HG03135 (cell line): ENCODE measurements around the gene CELA1.

Source experiments
- ATAC-seq: cut with Tn5 transposase; IDR thresholded peaks from one replicate; pipeline ENCODE4 v1.9.1; 2021; ENCODE audit warnings: mild to moderate bottlenecking, moderate library complexity; ENCODE audit not compliant: unreplicated experiment

The CELA1 gene

DNA sequence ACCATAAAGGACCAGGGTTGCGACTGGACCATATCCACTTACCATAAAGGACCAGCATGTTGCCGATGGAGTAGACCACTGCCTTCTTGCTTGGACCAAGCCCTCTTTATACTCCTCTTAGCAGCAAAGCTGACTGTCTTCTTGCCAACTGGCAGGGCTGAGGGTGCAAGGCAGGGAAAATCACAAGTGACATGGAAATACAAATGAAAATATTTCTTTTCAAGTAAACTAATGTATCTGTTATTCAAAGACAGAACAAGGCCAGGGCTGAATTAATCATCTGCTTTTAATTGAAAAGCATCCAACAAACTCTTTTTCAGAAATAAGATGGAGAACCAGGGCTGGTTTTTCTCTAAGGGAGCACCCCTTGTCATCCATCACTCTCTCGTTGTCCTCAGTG, at the start of gene CELA1:
TSS of gene CELA1 (minus strand) at position 99 of the 400 bp plus-strand sequence. CDS start at position 58, 41 bp downstream.
- ATAC-seq = no peak

DNA sequence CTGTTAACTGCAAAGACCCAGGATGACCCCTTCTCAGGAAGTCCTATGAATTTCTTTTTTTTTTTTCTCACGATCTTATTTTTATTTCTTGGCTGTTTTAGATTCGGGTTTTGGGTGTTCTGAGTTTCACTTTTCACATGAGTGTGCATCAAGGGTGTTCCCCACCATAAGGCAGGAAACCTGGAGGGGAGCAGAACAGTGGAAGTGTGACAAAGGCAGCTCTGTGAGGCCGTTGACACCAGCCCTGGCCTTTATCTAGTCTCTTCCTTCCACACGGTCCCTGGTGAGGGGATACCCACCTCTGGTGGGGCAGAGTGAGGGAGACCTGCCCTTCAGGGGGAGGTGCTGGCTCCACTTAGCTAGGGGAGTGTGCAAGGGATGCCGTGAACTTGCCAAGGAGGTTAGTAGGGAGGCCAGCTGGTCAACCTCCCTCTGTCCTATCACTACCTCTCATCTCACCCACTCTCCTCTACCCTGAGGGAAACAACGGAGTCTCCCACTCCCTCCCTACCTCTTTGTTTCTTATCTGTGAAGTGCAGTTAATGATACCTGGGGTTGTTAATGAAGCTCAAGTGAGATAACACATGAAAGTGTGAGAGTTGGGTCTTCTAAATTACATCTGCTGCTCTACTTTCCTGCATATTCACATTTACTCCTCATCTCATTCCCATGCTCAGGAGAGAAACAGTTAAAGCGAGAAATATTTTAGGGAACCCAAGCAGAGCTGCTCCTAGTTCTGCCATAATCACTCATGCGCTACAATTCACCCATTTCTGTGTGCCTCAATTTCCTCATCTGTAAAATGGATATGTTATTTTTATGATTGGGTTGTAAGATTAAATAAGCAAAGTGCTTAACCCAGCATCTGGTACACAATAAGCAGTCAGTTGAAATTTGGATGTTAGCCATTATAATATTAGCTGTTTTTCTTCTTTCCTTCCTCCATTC, 49.1 kb upstream of the CELA1 start:
- ATAC-seq = peak; percentile 35

DNA sequence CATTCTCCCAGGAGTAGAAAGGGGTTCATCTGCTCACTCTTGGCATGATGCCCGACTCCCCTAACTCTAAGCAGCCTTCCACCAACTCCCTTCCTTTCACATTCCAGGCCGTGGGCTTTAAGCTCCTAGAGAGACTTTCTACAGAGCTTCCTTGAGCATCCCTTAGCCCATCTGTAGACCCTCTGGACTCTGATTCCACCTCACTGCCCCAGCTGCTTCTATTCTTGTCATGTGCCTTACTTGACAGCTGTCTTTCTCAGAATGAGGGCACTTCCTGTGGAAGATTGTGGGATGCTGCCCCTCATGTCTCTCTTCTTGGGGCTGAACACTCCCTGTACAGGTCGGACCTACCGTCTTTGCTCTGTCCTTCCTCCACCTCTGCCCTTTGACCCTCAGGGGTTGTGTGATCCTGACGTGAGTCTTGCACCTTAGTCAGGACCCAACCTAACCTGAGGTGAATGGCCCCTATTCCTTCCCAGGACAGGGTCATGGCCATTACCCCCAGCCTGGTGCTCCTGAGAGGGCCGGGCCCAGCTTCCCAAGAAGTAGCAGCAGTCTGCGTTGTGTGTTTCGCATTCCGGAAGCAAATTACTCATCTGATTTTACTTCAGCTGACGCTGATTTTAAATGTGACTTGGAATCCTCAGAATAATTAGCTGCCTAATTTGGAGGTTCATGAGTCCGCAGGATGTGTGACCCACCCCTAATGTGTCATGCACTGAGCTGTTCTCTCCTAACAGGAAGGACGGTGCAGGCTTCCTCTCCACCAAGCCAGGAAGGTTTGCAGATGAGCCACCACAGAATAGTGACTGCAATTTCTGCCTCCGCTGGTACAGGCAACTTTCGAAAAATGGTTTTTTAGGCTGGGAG, 47.4 kb upstream of the CELA1 start:
- no peak for ATAC-seq

DNA sequence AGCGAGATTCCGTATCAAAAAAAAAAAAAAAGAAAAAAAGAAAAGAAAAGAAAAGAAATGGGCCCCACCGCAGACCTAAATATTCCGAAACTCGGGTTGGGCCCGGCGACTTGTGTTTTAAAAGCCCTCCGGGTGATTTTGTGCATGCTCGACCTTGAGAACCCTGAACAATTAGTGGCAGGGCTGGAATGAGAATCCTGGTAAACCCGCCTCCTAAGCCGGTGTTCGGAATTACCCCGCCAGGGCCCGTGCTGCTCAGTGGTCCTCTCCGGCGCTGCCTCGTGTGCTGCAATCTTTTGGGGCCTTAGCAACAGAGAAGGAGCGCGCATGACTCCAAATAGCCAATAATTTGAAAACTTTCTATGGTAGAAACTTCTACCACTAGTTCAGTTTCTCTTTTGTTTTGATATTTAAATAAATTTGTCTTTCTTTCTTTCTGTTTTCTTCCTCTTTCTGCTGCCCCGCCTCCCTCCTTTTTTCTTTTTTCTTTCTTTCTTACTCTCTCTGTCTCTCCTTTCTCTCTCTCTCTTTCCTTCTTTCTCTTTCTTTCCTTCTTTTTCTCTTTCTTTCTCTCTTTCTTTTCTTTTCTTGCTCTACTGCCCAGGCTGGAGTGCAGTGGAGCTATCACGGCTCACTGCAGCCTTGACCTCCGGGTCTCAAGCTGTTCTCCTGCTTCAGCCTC, 46.2 kb upstream of the CELA1 start:
- ATAC-seq = peak; percentile 32

DNA sequence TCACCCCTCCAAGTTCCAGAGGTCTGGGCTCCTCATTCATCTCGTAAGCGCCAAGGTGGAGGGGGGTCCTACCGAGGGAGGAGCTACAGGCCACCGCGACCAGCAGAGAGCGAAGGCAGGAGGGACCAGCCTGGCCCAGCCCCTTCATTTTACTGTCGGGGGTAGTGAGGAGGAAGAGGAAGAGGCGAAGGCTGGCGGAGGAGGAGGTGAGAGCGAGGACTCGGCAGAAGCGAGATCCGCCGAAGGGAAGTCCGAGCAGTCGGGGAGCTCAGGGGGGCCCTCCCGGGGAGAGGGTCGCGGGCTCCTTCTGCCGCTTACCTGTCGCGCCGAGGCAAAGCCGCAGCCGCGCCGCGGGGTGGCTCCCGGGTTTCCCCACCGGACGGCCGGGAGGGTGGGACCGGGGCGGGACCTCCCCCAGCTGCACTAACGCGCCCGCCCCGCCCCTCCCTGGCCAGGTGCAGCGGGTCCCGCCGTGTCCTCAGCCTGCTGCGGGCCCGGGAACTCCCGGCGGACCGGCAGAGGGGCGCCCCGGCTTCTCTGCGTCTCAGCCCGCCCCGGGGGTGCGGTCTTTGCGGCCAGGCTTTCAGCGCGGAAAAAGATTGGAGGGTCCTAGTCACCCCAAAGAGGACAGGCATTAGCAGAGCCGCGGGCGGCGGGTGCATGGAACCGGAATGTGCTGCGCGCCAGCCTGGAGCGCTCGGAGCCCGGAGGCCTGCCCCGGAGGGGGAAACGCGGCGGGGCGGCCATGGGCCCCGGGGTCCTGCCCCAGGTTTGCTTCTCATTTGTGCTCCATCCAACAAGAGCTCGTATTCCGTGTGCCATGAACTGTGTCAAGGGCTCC, 45.0 kb upstream of the CELA1 start, which contains the start of gene GALNT6:
TSS of gene GALNT6 (minus strand) at position 124 of the 841 bp plus-strand sequence. CDS start 11,625 bp downstream, outside the sequence.
- ATAC-seq = peak; percentile 35

DNA sequence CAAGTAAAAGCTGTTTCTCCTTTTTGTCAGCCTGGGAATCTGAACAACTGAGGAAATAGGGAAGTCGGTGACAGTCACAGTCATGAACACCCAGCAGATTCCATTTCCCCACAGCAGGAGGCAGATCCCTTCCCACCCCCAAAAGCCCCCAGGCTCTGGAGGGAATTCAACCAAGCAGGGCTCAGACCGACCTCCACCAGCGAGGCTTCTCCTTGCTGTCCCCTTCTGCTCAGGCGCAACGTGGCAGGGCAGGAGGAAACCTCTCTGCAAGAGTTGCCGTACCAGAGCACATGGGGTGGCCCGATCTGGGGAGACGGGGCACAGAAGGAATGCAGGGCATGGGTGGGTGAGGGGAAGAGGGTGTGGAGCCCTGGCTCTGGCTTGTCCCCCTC, 44.4 kb upstream of the CELA1 start:
- peak; percentile 10 for ATAC-seq

DNA sequence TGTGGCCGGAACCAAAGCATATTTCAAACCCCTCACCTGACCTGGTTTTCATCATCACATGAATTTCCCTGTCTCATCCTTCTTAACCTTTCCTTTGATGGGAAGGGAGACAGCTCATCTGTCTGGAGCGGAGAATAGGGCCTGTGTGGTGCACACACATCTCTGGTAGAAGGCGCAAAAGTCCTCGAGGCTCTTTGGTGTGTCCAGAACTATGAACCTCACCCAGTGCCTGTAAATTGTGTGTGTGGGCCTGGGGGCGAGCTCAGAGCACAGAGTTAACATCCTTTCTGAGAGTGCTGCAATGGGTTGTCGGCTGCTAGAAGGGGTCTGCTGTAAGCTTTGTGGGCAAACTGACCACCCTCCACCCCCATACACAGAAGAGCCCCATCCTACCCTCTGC, 44.0 kb upstream of the CELA1 start:
- ATAC-seq = no peak

DNA sequence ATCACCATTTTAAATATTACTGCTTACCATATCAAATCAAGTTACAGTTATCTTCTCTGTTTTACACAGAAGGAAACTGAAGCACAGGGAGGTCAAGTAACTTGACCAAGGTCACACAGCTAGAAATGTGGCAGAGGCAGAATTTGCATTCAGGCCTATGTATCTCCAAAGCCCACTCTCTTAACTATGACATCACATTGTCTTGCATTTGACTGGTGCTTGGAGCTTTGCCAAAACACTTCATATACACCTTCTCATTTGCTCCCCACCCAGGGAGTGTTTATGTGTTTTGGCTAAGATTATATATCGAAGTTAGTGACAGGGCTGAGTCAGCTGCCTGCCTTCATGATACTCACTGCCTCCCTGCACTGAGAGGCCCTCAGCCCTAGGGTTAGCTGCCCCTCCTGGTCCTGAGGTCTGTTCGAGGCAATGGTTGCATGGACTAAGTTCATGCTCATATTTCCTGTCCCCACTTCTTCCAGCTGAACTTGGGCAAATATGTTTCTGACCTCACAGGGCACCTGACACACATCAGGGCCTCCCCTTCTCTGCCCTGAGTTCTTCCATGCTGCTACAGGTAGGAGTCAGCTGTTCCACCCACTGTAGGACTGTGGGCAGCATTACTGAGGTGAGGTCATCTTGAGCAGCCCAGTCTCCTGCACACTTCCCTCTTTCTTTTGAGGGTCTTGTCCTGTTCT, 43.0 kb upstream of the CELA1 start:
- ATAC-seq = no peak

DNA sequence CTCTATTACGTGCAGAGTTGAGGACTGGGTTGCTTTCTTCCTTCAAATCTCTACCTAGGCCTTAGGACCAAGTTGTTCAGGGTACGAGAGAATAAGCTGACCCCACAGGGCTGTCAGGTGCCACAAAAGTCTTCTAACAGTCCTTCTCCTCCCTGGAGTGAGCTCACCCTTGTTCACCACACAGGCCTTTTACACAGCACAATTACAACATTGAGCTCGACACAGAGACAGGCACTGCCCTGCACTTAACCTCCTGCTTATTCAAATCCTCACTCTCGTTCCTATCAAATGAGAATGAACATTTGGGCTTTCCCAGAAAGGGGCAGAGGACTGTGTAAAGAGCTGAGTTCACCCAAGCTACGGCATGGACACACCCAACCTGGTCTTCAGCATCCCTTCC, 42.4 kb upstream of the CELA1 start:
- ATAC-seq = no peak

DNA sequence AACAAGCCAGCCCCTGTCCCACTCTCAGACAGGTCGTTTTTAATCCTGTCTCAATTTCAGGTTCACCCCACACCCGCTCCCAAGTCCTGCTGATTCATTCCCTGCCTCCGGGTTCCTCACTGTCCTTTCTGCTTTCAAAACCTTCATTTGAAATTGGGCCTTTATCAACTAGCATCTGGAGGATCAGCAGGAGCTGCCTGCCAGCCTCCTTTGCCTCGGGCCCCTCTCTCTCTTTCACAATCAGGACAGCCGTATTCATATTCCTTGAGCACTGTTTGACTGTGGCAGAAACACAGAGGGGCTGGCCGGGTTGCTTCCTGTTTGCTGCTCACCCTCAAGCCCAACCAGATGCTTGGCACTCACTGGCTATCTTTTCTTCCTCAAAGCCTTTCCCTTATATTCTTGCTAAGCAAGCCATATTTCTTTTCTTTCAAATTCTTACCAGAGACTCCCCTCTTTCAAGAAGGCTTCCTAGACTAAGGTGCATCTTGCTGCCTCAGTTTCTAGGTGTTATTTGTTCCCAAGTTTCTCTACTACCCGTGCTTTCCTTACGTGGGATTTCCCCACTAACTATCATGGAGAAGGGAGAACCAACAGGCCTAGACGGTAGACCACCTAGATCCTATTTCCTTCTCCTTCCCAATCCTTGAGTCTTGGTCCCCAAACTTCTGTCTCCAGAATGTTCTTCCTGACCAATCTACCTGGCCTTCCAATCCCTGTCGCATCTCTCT, 41.8 kb upstream of the CELA1 start:
- no peak for ATAC-seq

DNA sequence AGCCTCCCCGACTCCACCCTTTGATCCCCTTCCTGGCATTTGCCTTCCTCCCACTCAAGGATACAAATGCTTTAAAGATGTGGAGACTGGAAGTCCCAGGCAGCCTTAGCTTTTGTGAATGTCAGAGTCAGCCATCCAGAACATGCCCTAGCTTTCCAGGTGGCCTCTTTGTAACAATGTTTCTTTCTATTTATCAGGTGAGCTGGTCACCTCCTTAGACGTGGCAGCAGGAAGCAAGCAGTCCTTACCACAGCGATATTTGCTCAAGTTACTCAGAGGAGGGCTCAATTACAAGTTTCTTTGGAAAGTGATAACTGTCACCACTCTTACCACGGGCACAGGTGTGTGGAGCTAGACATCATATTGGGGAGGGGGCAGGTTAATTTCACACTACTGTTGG, 39.9 kb upstream of the CELA1 start:
- no peak for ATAC-seq

DNA sequence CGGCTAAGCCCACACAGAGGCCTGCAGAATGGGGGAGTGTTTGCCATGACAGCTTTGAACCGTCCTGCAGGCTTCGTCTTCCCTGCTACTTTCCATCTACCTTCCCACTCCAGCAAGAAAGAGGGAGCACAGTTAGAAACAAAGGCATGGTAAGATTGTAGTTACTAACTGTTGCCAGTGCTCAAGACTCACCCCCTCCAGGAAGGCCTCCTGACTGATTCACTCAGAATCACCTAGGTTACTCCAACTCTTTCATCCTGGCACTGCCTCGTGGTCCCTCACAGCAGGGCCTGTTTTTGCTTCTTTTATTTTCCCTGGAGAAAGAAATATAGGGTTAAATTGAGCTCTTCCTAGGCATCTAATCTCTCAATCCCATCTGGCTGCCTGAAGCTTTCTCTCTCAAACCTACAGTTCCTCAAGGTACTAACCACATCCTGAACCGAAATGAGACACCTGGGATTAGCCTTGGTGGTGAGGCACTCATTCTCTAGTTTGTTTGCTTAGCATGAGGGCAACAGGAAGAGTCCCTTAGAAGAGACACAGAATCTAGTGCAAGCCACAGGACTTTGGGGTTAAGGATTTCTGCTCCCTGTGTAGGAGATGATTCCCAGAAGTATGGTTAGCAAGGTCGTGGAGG, 36.9 kb upstream of the CELA1 start:
- no peak for ATAC-seq

DNA sequence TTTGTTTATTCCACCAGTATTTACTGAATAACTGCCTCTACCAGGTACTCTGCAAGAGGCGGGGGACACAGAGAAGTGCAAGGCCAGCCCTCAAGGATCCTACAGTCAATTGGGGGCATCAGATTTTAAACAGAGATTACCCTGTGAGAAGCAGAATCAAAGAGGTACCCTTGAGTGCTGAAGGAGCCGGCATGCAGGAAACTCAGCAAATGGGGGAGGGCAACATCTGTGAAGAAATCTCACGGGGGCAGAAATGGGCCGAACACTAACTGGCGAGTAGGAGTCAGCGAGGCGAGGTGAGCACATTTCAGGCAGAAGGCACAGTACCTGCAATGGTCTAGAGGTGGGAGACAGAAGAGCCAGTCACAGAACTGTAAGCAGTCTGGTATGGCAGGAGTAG, 35.7 kb upstream of the CELA1 start:
- no peak for ATAC-seq

DNA sequence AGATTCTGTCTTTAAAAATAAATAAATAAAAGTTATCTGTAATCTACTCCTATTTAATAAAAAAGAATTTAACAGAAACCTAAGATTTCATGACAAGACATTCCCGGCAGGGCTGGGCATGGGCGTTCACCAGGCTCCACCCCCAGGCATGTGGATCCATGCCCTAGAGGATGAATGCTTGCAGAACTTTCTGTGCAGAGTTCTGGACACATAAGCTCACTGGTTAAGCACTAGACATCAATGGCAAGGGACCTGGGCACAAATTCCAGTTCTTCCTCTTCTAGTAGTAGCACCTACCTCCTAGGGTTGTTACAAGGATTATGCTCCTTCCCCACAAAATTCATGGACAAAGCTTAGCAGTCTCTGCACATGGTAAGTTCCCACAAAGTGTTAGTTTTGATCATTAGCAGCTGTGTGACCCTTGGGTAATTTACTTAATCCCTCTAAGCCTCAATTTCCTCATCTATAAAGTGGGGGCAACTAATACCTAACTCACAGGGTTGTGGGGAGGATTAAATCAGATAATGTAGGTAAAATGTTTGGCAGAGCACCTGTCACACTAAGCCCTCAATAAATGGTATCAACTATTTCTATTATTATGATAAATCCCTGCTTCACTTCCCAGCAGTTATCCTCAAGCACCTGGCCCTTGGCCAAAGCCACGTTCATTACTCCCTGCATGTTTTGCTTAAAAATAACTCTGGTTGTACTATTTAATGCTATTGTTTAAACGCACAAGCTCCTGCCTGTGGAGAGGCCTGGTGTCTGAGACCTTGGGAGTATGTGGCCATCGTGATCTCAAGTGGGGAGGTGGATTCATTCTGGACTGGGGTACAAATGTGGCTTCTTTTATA, 35.0 kb upstream of the CELA1 start:
- no peak for ATAC-seq

DNA sequence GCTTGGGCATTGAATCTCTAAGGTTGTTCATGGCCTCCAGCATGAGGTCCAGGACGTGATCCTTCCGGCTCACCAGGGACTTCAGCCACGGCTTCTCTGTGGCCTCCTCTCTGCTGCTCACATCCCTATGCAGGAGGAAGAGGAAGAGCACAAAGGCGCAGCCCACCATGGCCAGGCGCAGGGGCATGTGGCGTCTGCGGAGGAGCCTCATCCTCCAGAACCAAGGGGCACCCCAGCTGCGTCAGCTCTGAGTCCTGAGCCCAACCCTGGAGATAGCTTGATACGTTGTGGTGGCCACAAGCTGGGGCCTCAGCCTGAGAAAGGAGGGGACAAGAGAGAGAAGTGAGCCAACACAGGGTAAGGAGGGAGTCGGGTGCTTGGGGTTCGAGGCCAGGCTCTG, 33.1 kb upstream of the CELA1 start:
- no peak for ATAC-seq

DNA sequence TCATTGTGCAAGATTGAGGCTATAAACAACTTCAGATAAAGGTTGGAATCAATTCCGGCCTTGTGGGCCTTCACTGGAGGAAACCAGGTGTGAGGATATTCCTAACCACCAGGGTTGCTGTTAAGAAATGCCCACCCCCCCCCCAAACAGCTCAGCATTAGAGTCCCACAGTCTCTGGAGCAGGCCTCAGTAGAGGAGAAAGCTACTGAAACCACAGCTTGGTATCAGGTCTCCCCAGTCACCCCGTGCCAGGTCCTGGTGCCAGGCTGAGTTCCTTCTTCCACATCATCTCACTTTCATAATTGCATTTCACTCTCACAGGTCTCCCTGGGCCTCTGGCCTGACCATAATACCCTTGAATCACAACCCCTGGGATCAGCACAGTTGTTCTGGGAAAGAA, 32.3 kb upstream of the CELA1 start:
- no peak for ATAC-seq
